NCI-H82 treated with DMSO at 0.1 percent for 48 hours (cell line): ENCODE results near the gene INPP5B.
"Not testable (repeated sequence)": the region's sequence is repeated elsewhere in the genome, so short reads cannot be mapped to it uniquely, and the experiment has no call there.

Experiments
- DNase-seq: peaks from one replicate; lab custom pipeline; 2025; ENCODE audit not compliant: unreplicated experiment; lab: John Stamatoyannopoulos, UW

The INPP5B gene

GRCh38 chr1:37948841-37949240 is 2.0 kb upstream of the INPP5B start:
- no peak for DNase-seq

GRCh38 chr1:37948166-37948565 is 1.3 kb upstream of the INPP5B start:
- no peak for DNase-seq

GRCh38 chr1:37947364-37947763 is 511 bp upstream of the INPP5B start:
- no peak for DNase-seq

GRCh38 chr1:37945743-37946702 is 830 bp downstream of the INPP5B start:
- no peak for DNase-seq

GRCh38 chr1:37945251-37945650 is 1.6 kb downstream of the INPP5B start:
- DNase-seq = no peak

- no peak for DNase-seq
Measured at GRCh38 chr1:37944816-37945215, 2.0 kb downstream of the INPP5B start.

GRCh38 chr1:37944086-37944763 is 2.6 kb downstream of the INPP5B start:
- DNase-seq = no peak

- no peak for DNase-seq
Measured at GRCh38 chr1:37940299-37940947, 6.4 kb downstream of the INPP5B start.

- not testable (repeated sequence) for DNase-seq
Measured at GRCh38 chr1:37936760-37937159, 10.1 kb downstream of the INPP5B start.

GRCh38 chr1:37932759-37933158 is 14.1 kb downstream of the INPP5B start:
- DNase-seq = no peak

- peak; percentile 93 for DNase-seq
Measured at GRCh38 chr1:37931361-37932158, 15.3 kb downstream of the INPP5B start.

- DNase-seq = no peak
Measured at GRCh38 chr1:37931102-37931360, 15.8 kb downstream of the INPP5B start.

- DNase-seq = no peak
Measured at GRCh38 chr1:37930246-37931101, 16.4 kb downstream of the INPP5B start.

- no peak for DNase-seq
Measured at GRCh38 chr1:37926038-37926924, 20.6 kb downstream of the INPP5B start.

GRCh38 chr1:37925316-37925715 is 21.5 kb downstream of the INPP5B start:
- DNase-seq = no peak

GRCh38 chr1:37923551-37923889 is 23.3 kb downstream of the INPP5B start:
- no peak for DNase-seq

GRCh38 chr1:37922767-37923550 is 23.9 kb downstream of the INPP5B start:
- no peak for DNase-seq

GRCh38 chr1:37919277-37919676 is 27.6 kb downstream of the INPP5B start:
- DNase-seq = no peak
